GM19463 (cell line): Measurements from ENCODE around the gene SLC1A3.

Experiments used
- ATAC-seq: cut with Tn5 transposase; IDR thresholded peaks from one replicate; pipeline ENCODE4 v1.9.1; 2021; ENCODE audit warnings: mild to moderate bottlenecking, moderate library complexity; ENCODE audit not compliant: unreplicated experiment

SLC1A3 gene

GRCh38 chr5:36710039-36710438, 103.6 kb downstream of the SLC1A3 start:
- no peak for ATAC-seq

GRCh38 chr5:36712706-36713105, 106.3 kb downstream of the SLC1A3 start:
- no peak for ATAC-seq

GRCh38 chr5:36713541-36713940, 107.1 kb downstream of the SLC1A3 start:
- ATAC-seq: no peak

- ATAC-seq: no peak
Observed at GRCh38 chr5:36717131-36717695, 110.8 kb downstream of the SLC1A3 start.

- ATAC-seq: no peak
Observed at GRCh38 chr5:36719282-36719681, 112.9 kb downstream of the SLC1A3 start.

GRCh38 chr5:36720688-36721087, 114.3 kb downstream of the SLC1A3 start:
- no peak for ATAC-seq

- no peak for ATAC-seq
Observed at GRCh38 chr5:36721664-36722235, 115.3 kb downstream of the SLC1A3 start.

- ATAC-seq: peak; percentile 26
Observed at GRCh38 chr5:36722900-36723299, 116.5 kb downstream of the SLC1A3 start.

- ATAC-seq: peak; percentile 46
Observed at GRCh38 chr5:36723912-36724311, 117.5 kb downstream of the SLC1A3 start.

- peak; percentile 64 for ATAC-seq
Observed at GRCh38 chr5:36724467-36725332, 118.3 kb downstream of the SLC1A3 start.

GRCh38 chr5:36726317-36726716, 119.9 kb downstream of the SLC1A3 start:
- no peak for ATAC-seq

GRCh38 chr5:36726767-36727166, 120.4 kb downstream of the SLC1A3 start:
- ATAC-seq: no peak

GRCh38 chr5:36728697-36729543, 122.5 kb downstream of the SLC1A3 start:
- ATAC-seq: no peak

- no peak for ATAC-seq
Observed at GRCh38 chr5:36730537-36731216, 124.3 kb downstream of the SLC1A3 start.

GRCh38 chr5:36733183-36733582, 126.8 kb downstream of the SLC1A3 start:
- no peak for ATAC-seq

- ATAC-seq: no peak
Observed at GRCh38 chr5:36734422-36734821, 128.0 kb downstream of the SLC1A3 start.

- ATAC-seq: no peak
Observed at GRCh38 chr5:36735891-36736290, 129.5 kb downstream of the SLC1A3 start.
